SK-N-SH (cell line): ENCODE results near the gene ZKSCAN3. TPM values are rescaled to one million over a fixed set of nuclear protein-coding genes. Genes with fewer than 3 reads are reported as not detected.
"Not testable (repeated sequence)": the region's sequence is repeated elsewhere in the genome, so short reads cannot be mapped to it uniquely, and the experiment has no call there.

Experiments used
- CTCF ChIA-PET: fragments of 300-600, 350-600 bp; formaldehyde crosslinking; extraction: SDS; loops from one replicate; lab custom pipeline; 2021; lab: Yijun Ruan, JAX
- POLR2A ChIA-PET: fragments of 350-600 bp; sonication (Branson Sonifier 250); formaldehyde crosslinking; extraction: SDS; loops from one replicate; lab custom pipeline; 2020; ENCODE audit warnings: antibody characterized with exemption, inconsistent platforms; lab: Yijun Ruan, JAX
- DNase-seq: peaks from one replicate; pipeline ENCODE4 v3.0.0; 2012
- H2AFZ ChIP-seq: fragments of 200-600 bp; sonication (generic); 2 replicates; pipeline ENCODE4 v1.8.1; 2016; ENCODE audit warnings: antibody characterized with exemption, mild to moderate bottlenecking, low read depth
- H3F3A ChIP-seq: fragments of 200-600 bp; sonication (generic); replicated peaks from 2 replicates; pipeline ENCODE3; 2016; ENCODE audit warnings: antibody characterized with exemption, mild to moderate bottlenecking; ENCODE audit not compliant: insufficient read depth
- H3K27ac ChIP-seq, 2 experiments: fragments of 200-500 bp in 1 of 2; fragments of 200-600 bp in 1 of 2; sonication (Bioruptor generic) in 1 of 2; sonication (generic), shearing (Covaris generic) in 1 of 2; 2 replicates each; pipeline versions ENCODE4 v1.5.1 to v1.6.1; 2014 to 2016; ENCODE audit warnings: low read depth in 2 of 2, inconsistent platforms in 1 of 2, low read length in 1 of 2, mild to moderate bottlenecking in 1 of 2, mixed read lengths in 1 of 2
- H3K27me3 ChIP-seq: fragments of 200-600 bp; sonication (generic), shearing (Covaris generic); 2 replicates; pipeline ENCODE4 v1.6.1; 2016; ENCODE audit warnings: mixed run types; ENCODE audit not compliant: insufficient read depth
- H3K36me3 ChIP-seq, 2 experiments: fragments of 200-500 bp in 1 of 2; fragments of 200-600 bp in 1 of 2; sonication (Bioruptor generic) in 1 of 2; sonication (generic) in 1 of 2; replicated peaks in 1 of 2; 2 replicates each; pipeline versions ENCODE3 to v1.5.1; 2014 to 2016; ENCODE audit warnings: low read length in 1 of 2, mild to moderate bottlenecking in 1 of 2; ENCODE audit not compliant: insufficient read depth in 2 of 2, control insufficient read depth in 1 of 2
- H3K4me1 ChIP-seq, 2 experiments: fragments of 200-500 bp in 1 of 2; fragments of 200-600 bp in 1 of 2; sonication (Bioruptor generic) in 1 of 2; sonication (generic), shearing (Covaris generic) in 1 of 2; 2 replicates each; pipeline versions ENCODE4 v1.5.1 to v1.6.1; 2014 to 2016; ENCODE audit warnings: low read depth in 1 of 2, low read length in 1 of 2, mixed run types in 1 of 2; ENCODE audit not compliant: insufficient read depth in 2 of 2, control insufficient read depth in 1 of 2
- H3K4me2 ChIP-seq: fragments of 200-600 bp; sonication (generic), shearing (Covaris generic); 2 replicates; pipeline ENCODE4 v1.6.1; 2017; ENCODE audit warnings: mixed run types
- H3K4me3 ChIP-seq, 2 experiments: fragments of 200-500 bp in 1 of 2; fragments of 200-600 bp in 1 of 2; sonication (Bioruptor generic) in 1 of 2; sonication (generic), shearing (Covaris generic) in 1 of 2; 2 replicates each; pipeline versions ENCODE4 v1.5.1 to v1.8.1; 2014 to 2016; ENCODE audit warnings: low read depth in 2 of 2, inconsistent platforms in 1 of 2, low read length in 1 of 2, mild to moderate bottlenecking in 1 of 2, mixed read lengths in 1 of 2, moderate library complexity in 1 of 2
- H3K79me2 ChIP-seq: fragments of 200-600 bp; sonication (generic); 2 replicates; pipeline ENCODE4 v1.8.1; 2017; ENCODE audit warnings: mild to moderate bottlenecking; ENCODE audit not compliant: insufficient read depth
- H3K9ac ChIP-seq: fragments of 200-600 bp; sonication (generic); 2 replicates; pipeline ENCODE4 v1.6.1; 2017; ENCODE audit warnings: mixed run types
- H3K9me2 ChIP-seq: fragments of 200-600 bp; sonication (generic); 2 replicates; pipeline ENCODE4 v1.6.1; 2017; ENCODE audit warnings: mixed run types
- H3K9me3 ChIP-seq: fragments of 200-600 bp; sonication (generic); 2 replicates; pipeline ENCODE4 v1.6.1; 2017; ENCODE audit warnings: mixed run types, mild to moderate bottlenecking, moderate library complexity
- H4K20me1 ChIP-seq: fragments of 200-600 bp; sonication (generic); 2 replicates; pipeline ENCODE4 v1.6.1; 2017; ENCODE audit warnings: mild to moderate bottlenecking, mixed run types; ENCODE audit not compliant: insufficient read depth
- CTCF ChIP-seq: fragments of 200-600 bp; sonication (generic); IDR thresholded peaks from 2 replicates; pipeline ENCODE4 v1.6.1; 2017; ENCODE audit warnings: antibody characterized with exemption, mild to moderate bottlenecking, moderate library complexity
- EP300 ChIP-seq, 2 experiments: IDR thresholded peaks; 2 replicates each; pipeline versions ENCODE4 v1.4.0 to v1.6.1; 2012; ENCODE audit warnings: borderline replicate concordance in 1 of 2, low read depth in 1 of 2, low read length in 1 of 2
- FOXJ3 ChIP-seq: sonication (generic); formaldehyde crosslinking; IDR thresholded peaks from 2 replicates; pipeline ENCODE4 v1.5.1; 2020; ENCODE audit warnings: mild to moderate bottlenecking, missing genetic modification reagents
- IRF3 ChIP-seq: fragments of 150-350 bp; IDR thresholded peaks from 2 replicates; pipeline ENCODE4 v1.6.1; 2016; ENCODE audit warnings: mild to moderate bottlenecking, low read depth, low read length
- JUND ChIP-seq: IDR thresholded peaks from 2 replicates; pipeline ENCODE4 v1.4.0; 2012
- MEF2A ChIP-seq: IDR thresholded peaks from 2 replicates; pipeline ENCODE4 v1.4.0; 2012; ENCODE audit warnings: low read depth, borderline replicate concordance
- MXI1 ChIP-seq: IDR thresholded peaks from 2 replicates; pipeline ENCODE4 v1.6.1; 2012; ENCODE audit warnings: mild to moderate bottlenecking, low read depth, low read length, improper control_type of control experiment
- NRF1 ChIP-seq: IDR thresholded peaks from 2 replicates; pipeline ENCODE4 v1.6.1; 2012; ENCODE audit warnings: low read depth, mild to moderate bottlenecking, low read length
- RAD21 ChIP-seq: IDR thresholded peaks from 2 replicates; pipeline ENCODE4 v1.6.1; 2012; ENCODE audit warnings: mild to moderate bottlenecking, low read length
- REST ChIP-seq: IDR thresholded peaks from 2 replicates; pipeline ENCODE4 v1.6.1; 2012; ENCODE audit warnings: mild to moderate bottlenecking, low read depth, low read length, moderate library complexity
- RXRA ChIP-seq: IDR thresholded peaks from 2 replicates; pipeline ENCODE4 v1.4.0; 2012; ENCODE audit warnings: low read depth, mild to moderate bottlenecking, borderline replicate concordance
- SMC3 ChIP-seq: IDR thresholded peaks from 2 replicates; pipeline ENCODE4 v1.6.1; 2012; ENCODE audit warnings: low read depth, low read length, improper control_type of control experiment
- TCF12 ChIP-seq: IDR thresholded peaks from 2 replicates; pipeline ENCODE4 v1.4.0; 2012
- TEAD4 ChIP-seq: IDR thresholded peaks from 2 replicates; pipeline ENCODE4 v1.4.0; 2012; ENCODE audit warnings: mild to moderate bottlenecking, borderline replicate concordance; ENCODE audit not compliant: insufficient read depth
- USF2 ChIP-seq: fragments of 150-350 bp; IDR thresholded peaks from 2 replicates; pipeline ENCODE4 v1.6.1; 2017; ENCODE audit warnings: antibody characterized with exemption, low read length, low read depth, borderline replicate concordance
- YY1 ChIP-seq: IDR thresholded peaks from 2 replicates; pipeline ENCODE4 v1.4.0; 2012; ENCODE audit warnings: low read depth, mild to moderate bottlenecking
- WGBS: methylation state at CpG from one replicate; pipeline ENCODE4 v1.1.6; 2017; ENCODE audit warnings: low lambda C conversion rate; 5-methylcytosine and 5-hydroxymethylcytosine counted together
- polyA plus RNA-seq, 3 experiments: library from polyadenylated mRNA; depleted of rRNA; stranded (reverse); fragments of >200 nt; gene quantifications; 2 replicates each; pipeline ENCODE4 v1.2.3, GENCODE V29; 2012
- TF ChIP-seq, protein P1 (sequence below): IDR thresholded peaks from 2 replicates; pipeline ENCODE4 v1.4.0; 2012; ENCODE audit warnings: low read depth, borderline replicate concordance

Gene ZKSCAN3
- polyA plus RNA-seq, 1 of the 3 experiments (the other 2 are of a cell fraction), result 2.6 TPM

DNA sequence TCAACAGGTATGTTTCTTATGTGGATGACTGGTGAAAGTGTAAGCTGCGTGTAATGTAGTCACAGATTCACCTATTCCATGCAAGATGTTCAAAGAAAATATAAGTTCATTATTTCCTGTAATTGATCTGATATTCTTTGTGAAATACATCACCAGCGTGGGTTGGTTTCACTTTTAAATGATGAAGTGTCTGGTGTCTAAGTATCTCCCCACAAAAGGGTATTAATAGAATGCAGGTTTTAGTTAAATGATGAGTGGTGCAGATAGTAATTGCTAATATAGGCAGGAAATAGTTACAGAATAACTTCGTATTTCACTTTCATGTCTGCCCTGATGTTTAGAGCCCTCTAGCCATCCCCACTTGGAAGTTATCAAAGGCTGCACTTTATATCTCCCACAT is 46.2 kb upstream of the ZKSCAN3 start:
- H3K4me3 ChIP-seq, result no peak overlapping the region
- H3K27ac ChIP-seq, result no peak overlapping the region
- no peak overlapping the region for H3K4me2 ChIP-seq
- no peaks in the 10 kb centered on the region for H4K20me1 ChIP-seq
- CTCF ChIA-PET, result no interaction called here
- H3K79me2 ChIP-seq, result no peaks in the 10 kb centered on the region
- no peak overlapping the region for H2AFZ ChIP-seq
- WGBS, result 93% methylated on average over 3 of the region's 3 CpGs
- H3K27me3 ChIP-seq, result no peaks in the 10 kb centered on the region
- H3K4me1 ChIP-seq, result no peaks in the 10 kb centered on the region
- TF ChIP-seq USF2, result no peak
- TF ChIP-seq YY1, result no peak
- no peak for TF ChIP-seq SMC3
- TF ChIP-seq, protein P1, sequence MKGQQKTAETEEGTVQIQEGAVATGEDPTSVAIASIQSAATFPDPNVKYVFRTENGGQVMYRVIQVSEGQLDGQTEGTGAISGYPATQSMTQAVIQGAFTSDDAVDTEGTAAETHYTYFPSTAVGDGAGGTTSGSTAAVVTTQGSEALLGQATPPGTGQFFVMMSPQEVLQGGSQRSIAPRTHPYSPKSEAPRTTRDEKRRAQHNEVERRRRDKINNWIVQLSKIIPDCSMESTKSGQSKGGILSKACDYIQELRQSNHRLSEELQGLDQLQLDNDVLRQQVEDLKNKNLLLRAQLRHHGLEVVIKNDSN, result no peak
- TF ChIP-seq MXI1, result no peak
- TF ChIP-seq FOXJ3 (CRISPR knock-in tag), result no peak
- no peak for TF ChIP-seq RAD21
- no peak for TF ChIP-seq RXRA
- TF ChIP-seq JUND, result no peak
- TF ChIP-seq IRF3, result no peak
- TF ChIP-seq TEAD4, result no peak
- no peak for TF ChIP-seq NRF1
- no peak for TF ChIP-seq REST
- TF ChIP-seq EP300 (IDR thresholded peaks at IDR 0.05; ENCODE audit: borderline replicate concordance in 1 of 2, low read depth in 1 of 2, low read length in 1 of 2), result no peak
- TF ChIP-seq MEF2A, result no peak
- TF ChIP-seq TCF12, result no peak
- TF ChIP-seq CTCF, result no peak
- H3F3A ChIP-seq, result no peaks in the 10 kb centered on the region
- H3K9me2 ChIP-seq, result no peaks in the 10 kb centered on the region
- peaks cover 8 to 16% of the 10 kb centered on the region in 2 experiments for H3K36me3 ChIP-seq
- H3K9ac ChIP-seq, result no peak overlapping the region
- DNase-seq, result no peak
- POLR2A ChIA-PET, result no interaction called here
- no peaks in the 10 kb centered on the region for H3K9me3 ChIP-seq

DNA sequence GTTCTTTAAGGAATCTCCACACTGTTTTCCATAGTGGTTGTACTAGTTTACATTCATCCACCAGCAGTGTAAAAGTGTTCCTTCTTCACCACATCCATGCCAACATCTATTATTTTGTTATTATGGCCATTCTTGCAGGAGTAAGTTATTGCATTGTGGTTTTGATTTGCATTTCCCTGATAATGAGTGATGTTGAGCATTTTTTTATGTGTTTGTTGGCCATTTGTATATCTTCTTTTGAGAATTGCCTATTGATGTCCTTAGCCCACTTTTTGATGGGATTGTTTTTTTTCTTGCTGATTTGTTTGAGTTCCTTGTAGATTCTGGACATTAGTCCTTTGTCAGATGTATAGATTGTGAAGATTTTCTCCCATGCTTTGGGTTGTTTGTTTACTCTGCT is 43.4 kb upstream of the ZKSCAN3 start:
- H3K9me3 ChIP-seq, H3K79me2 ChIP-seq, CTCF ChIA-PET, H3K4me3 ChIP-seq, H3K27me3 ChIP-seq, H3K27ac ChIP-seq, H3F3A ChIP-seq, H3K36me3 ChIP-seq, POLR2A ChIA-PET, H4K20me1 ChIP-seq, H3K4me2 ChIP-seq, H3K9me2 ChIP-seq, H3K4me1 ChIP-seq, H2AFZ ChIP-seq, H3K9ac ChIP-seq, DNase-seq: not testable (repeated sequence)
